Adrenal gland (tissue), 5 donors: Measurements from ENCODE around the gene TFAM.

Experiments used
- CTCF ChIP-seq, 6 experiments: fragments of 450-650 bp in 4 of 6; fragments of 200-600 bp in 2 of 6; sonication (generic) in 1 of 6; IDR thresholded peaks; 1 replicate in 5 of 6; 2 replicates in 1 of 6; pipeline versions ENCODE4 v1.5.1 to v1.8.0; 2016 to 2021; ENCODE audit warnings: antibody characterized with exemption in 6 of 6, mild to moderate bottlenecking in 2 of 6, moderate library complexity in 1 of 6
- POLR2A ChIP-seq, 2 donors: fragments of 450-650 bp; IDR thresholded peaks; one replicate each; pipeline ENCODE4 v1.6.1; 2017; ENCODE audit warnings: antibody characterized with exemption in 2 of 2, mild to moderate bottlenecking in 2 of 2, moderate library complexity in 1 of 2
- donor health status: DM: no; HTN: no; CAD: no.

- TF ChIP-seq CTCF (IDR thresholded peaks at IDR 0.05) (no peak), POLR2A (IDR thresholded peaks at IDR 0.05) (no peak)
These were observed 30.5 kb downstream of the TFAM start for GRCh38 chr10:58415757-58416156.
